ENCODE measurements around the gene TAX1BP3.

TAX1BP3 gene

GRCh38 chr17:3681057-3681456 lies 12.7 kb upstream of the TAX1BP3 start:
- in situ Hi-C loops (cut with HindIII; ENCODE audit: low pct_unique_long_range_greater_than_20kb, low sequenced_read_pairs) = no loop called here
- no peak for TF ChIP-seq JUND (IDR thresholded peaks at IDR 0.05; ENCODE audit: low read depth)
- no peak for DNase-seq (ENCODE audit: low read depth in 1 of 2, low spot score in 1 of 2)

DNA sequence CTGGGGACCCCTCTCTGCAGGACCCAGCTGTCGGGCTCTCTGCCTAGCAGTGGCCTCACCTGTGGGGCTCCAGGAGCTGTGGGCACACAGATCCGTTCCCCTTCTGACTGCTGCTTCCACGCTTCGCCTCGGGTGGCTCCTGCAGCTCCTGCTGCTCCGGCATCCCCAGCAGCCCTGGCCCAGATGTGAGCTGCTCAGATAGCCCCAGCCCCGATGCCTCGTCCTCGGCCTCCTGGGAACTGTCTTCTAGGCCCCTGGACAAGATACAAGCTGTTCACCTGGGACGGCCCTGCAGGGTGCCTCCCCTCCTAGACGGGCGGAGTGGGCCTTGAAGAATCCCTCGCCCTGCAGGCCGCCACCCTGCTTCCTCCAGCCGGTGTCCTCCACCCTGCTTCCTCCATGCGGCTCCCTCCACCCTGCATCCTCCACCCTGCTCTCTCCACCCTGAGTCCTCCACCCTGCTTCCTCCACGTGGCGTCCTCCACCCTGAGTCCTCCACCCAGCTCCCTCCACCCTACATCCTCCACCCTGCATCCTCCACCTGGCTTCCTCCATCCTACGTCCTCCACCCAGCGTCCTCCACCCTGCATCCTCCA lies 11.3 kb upstream of the TAX1BP3 start:
- TF ChIP-seq JUND (IDR thresholded peaks at IDR 0.05; ENCODE audit: low read depth) = no peak
- DNase-seq (ENCODE audit: low read depth in 1 of 2, low spot score in 1 of 2) = no peak
- in situ Hi-C loops (cut with HindIII; ENCODE audit: low pct_unique_long_range_greater_than_20kb, low sequenced_read_pairs) = no loop called here

DNA sequence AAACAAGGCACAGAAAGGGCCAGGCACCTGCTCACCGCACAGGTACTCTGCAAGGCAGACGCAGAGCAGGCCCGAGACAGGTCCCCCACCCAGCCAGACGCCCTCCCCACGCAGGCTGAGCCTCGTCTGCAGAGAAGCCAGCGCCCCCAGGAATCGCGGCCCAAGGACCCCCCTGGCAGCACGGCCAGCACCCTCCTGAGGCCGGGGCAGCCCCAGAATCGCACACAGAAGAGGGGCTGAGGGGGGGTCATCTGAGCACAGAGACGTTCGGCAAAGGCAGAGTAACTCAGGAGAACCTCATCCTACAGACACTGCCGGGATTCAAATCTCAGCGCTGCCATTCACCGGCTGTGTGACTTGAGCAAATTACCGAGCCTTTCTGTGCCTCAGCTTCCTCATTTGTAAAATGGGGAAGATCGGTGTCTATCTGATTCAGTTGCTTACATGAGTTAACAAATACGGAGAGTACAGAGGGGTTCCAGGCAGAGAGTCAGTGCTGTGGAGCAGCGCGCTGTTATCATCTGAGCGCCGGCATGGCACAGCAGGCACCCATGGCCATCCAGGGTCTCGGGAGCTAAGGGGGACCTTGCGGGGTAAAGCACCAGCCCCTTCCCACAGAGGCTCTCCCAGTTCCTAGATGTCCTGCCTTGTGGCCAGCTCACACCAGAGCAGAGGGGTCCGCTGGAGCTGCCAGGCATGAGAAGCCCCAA lies 10.6 kb upstream of the TAX1BP3 start:
- in situ Hi-C loops (cut with HindIII; ENCODE audit: low pct_unique_long_range_greater_than_20kb, low sequenced_read_pairs) = no loop called here
- no peak for TF ChIP-seq JUND (IDR thresholded peaks at IDR 0.05; ENCODE audit: low read depth)
- DNase-seq (ENCODE audit: low read depth in 1 of 2, low spot score in 1 of 2) = no peak

- TF ChIP-seq JUND (IDR thresholded peaks at IDR 0.05; ENCODE audit: low read depth) = no peak
- no peak for DNase-seq (ENCODE audit: low read depth in 1 of 2, low spot score in 1 of 2)
- in situ Hi-C loops (cut with HindIII; ENCODE audit: low pct_unique_long_range_greater_than_20kb, low sequenced_read_pairs) = no loop called here
These were observed 9.9 kb upstream of the TAX1BP3 start for GRCh38 chr17:3678095-3678820.

DNA sequence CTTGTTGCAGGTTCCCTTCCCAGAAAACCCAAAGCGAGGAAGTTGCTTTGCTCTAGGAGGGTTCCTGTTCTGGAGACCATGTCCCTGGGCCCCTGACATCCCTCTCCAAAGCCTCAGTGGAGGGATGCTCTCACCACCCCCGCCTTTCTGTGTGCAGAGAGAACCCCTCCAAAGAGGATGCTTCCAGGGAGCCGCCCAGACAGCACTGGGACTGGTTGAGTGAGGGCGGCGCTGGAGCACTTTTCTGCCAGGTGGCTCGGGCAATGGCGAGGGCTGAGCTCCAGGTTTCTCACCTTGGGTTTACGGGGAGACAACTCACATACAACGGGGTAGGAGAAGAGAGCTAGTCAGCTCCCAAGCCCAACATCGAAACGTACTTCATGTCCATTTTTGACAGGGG lies 7.5 kb upstream of the TAX1BP3 start:
- no peak for DNase-seq (ENCODE audit: low read depth in 1 of 2, low spot score in 1 of 2)
- in situ Hi-C loops (cut with HindIII; ENCODE audit: low pct_unique_long_range_greater_than_20kb, low sequenced_read_pairs) = no loop called here
- no peak for TF ChIP-seq JUND (IDR thresholded peaks at IDR 0.05; ENCODE audit: low read depth)

DNA sequence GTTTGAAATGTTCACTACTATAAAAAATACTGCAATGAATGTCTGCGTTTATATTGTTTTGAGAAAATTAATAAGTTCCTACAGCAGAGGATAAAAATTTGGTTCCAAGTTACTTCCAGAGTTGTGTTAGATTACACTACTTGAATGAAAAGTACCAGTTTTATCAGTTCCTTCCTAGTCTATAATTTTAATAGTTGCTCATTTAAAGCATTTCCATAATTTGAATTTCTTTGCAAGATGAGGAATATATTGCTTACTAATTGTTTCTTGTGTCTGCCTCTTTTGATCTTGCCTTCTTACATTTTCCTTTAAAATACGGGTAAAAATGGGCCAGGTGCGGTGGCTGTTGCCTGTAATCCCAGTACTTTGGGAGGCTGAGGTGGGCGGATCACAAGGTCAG lies 4.2 kb upstream of the TAX1BP3 start:
- TF ChIP-seq JUND (IDR thresholded peaks at IDR 0.05; ENCODE audit: low read depth) = no peak
- in situ Hi-C loops (cut with HindIII; ENCODE audit: low pct_unique_long_range_greater_than_20kb, low sequenced_read_pairs) = no loop called here
- no peak for DNase-seq (ENCODE audit: low read depth in 1 of 2, low spot score in 1 of 2)

GRCh38 chr17:3669548-3669947 lies 1.2 kb upstream of the TAX1BP3 start:
- no peak for TF ChIP-seq JUND (IDR thresholded peaks at IDR 0.05; ENCODE audit: low read depth)
- in situ Hi-C loops (cut with HindIII; ENCODE audit: low pct_unique_long_range_greater_than_20kb, low sequenced_read_pairs) = no loop called here
- no peak for DNase-seq (ENCODE audit: low read depth in 1 of 2, low spot score in 1 of 2)

DNA sequence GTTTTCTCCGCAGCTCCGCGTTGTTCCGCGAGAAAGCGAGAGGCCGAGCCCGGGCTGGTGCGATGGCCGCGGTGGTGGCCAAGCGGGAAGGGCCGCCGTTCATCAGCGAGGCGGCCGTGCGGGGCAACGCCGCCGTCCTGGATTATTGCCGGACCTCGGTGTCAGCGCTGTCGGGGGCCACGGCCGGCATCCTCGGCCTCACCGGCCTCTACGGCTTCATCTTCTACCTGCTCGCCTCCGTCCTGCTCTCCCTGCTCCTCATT lies 638 bp upstream of the TAX1BP3 start:
- in situ Hi-C loops (cut with HindIII; ENCODE audit: low pct_unique_long_range_greater_than_20kb, low sequenced_read_pairs) = no loop called here
- DNase-seq (ENCODE audit: low read depth in 1 of 2, low spot score in 1 of 2) = no peak

GRCh38 chr17:3667366-3668278 lies 756 bp downstream of the TAX1BP3 start:
- in situ Hi-C loops (cut with HindIII; ENCODE audit: low pct_unique_long_range_greater_than_20kb, low sequenced_read_pairs) = no loop called here
- DNase-seq (ENCODE audit: low read depth in 1 of 2, low spot score in 1 of 2) = peak; percentile 73 to 87
- no peak for TF ChIP-seq JUND (IDR thresholded peaks at IDR 0.05; ENCODE audit: low read depth)

More for the DNA sequence above, 638 bp upstream of the TAX1BP3 start:
- TF ChIP-seq JUND (IDR thresholded peaks at IDR 0.05; ENCODE audit: low read depth) = no peak

GRCh38 chr17:3666516-3666915 lies 1.9 kb downstream of the TAX1BP3 start:
- in situ Hi-C loops (cut with HindIII; ENCODE audit: low pct_unique_long_range_greater_than_20kb, low sequenced_read_pairs) = no loop called here
- no peak for TF ChIP-seq JUND (IDR thresholded peaks at IDR 0.05; ENCODE audit: low read depth)
- DNase-seq (ENCODE audit: low read depth in 1 of 2, low spot score in 1 of 2) = no peak

DNA sequence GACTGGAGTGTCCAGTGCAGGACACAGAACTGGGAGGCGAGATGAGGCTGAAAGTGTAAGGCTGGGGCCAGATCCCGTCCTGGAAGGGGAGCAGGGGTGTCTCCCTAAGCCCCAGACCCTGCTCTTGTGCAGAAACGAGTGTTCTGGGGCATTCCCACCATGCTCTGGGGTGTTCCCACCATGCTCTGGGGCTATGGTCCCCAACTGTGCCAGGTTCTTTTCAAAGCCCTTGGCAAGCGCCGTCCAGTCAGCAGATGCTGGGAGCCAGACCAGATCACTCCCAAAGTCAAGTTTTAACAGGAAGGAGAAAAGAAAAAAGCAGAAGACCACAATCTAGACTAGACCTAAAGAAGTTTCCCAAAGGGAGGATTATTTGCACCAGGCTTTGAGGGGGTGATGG lies 2.5 kb downstream of the TAX1BP3 start:
- in situ Hi-C loops (cut with HindIII; ENCODE audit: low pct_unique_long_range_greater_than_20kb, low sequenced_read_pairs) = no loop called here
- DNase-seq (ENCODE audit: low read depth in 1 of 2, low spot score in 1 of 2) = no peak
- no peak for TF ChIP-seq JUND (IDR thresholded peaks at IDR 0.05; ENCODE audit: low read depth)

DNA sequence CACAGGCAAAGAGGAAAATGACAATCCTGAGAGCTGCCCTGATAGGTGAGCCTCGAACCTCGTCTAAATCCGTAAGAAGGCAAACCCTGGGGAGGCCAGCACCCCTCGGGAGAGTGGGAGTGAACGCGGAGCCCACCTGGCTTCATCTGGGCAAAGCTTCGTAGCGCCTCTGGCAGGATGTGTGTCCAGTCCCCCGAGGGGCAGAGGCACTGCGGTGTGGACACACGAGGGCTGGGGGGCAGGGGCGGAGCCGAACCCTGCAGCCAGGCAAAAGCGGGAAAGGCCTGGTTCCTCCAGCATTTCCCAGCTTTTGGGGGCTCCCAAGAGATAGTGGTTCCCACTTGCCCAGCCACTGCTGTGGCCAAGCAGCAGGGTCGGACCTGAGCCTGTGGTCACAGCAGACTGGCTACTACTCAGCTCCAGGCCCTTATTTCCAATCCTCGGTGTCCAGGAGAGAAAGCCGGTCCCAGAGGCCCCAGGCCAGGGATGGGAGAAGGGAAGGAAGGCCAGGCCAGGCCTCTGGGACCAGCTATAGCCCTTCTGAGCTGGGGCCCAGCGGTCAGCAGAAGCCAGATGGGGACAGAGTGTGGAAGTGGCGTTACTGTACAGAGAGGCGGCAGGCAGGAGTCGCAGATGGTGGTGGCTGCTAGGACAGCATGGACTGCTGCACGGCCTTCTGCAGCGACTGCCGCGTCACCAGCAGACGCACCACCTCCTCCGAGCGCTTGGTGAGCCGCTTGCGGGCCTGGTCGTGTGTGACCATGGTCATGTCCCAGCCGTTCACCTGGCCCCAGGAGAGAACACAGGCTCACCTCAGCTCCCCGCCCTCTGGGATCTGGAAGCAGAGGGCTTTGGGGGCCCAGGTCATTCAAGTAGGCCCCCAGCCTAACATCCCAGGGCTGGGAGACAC lies 5.0 kb downstream of the TAX1BP3 start:
- TF ChIP-seq JUND (IDR thresholded peaks at IDR 0.05; ENCODE audit: low read depth) = no peak
- in situ Hi-C loops (cut with HindIII; ENCODE audit: low pct_unique_long_range_greater_than_20kb, low sequenced_read_pairs) = no loop called here
- no peak for DNase-seq (ENCODE audit: low read depth in 1 of 2, low spot score in 1 of 2)
